Measurements from ENCODE around the gene AIPL1. TPM values are rescaled to one million over a fixed set of nuclear protein-coding genes. Genes with fewer than 3 reads are reported as not detected.
A peak's percentile ranks its signal among the peaks of the same experiment; 100 is the strongest.

Gene AIPL1
- total RNA-seq, 1 donor from 2014 or later, result not detected

GRCh38 chr17:6423931-6424330 lies 11.0 kb downstream of the AIPL1 start:
- DNase-seq (ENCODE audit: extremely low read depth, low read depth, low spot score), result no peak

- no peak for DNase-seq (ENCODE audit: extremely low read depth, low read depth, low spot score)
These were observed 12.2 kb downstream of the AIPL1 start for GRCh38 chr17:6422654-6423241.

- DNase-seq (ENCODE audit: extremely low read depth, low read depth, low spot score), result peak; percentile 16
These were observed 13.0 kb downstream of the AIPL1 start for GRCh38 chr17:6421700-6422604.

- DNase-seq (ENCODE audit: extremely low read depth, low read depth, low spot score), result no peak
These were observed 14.7 kb downstream of the AIPL1 start for GRCh38 chr17:6420173-6420641.

GRCh38 chr17:6415616-6416015 lies 19.3 kb downstream of the AIPL1 start:
- no peak for DNase-seq (ENCODE audit: extremely low read depth, low read depth, low spot score)

GRCh38 chr17:6413065-6413464 lies 21.9 kb downstream of the AIPL1 start:
- peak; percentile 31 for DNase-seq (ENCODE audit: extremely low read depth, low read depth, low spot score)

GRCh38 chr17:6408735-6409134 lies 26.2 kb downstream of the AIPL1 start:
- no peak for DNase-seq (ENCODE audit: extremely low read depth, low read depth, low spot score)

GRCh38 chr17:6408276-6408675 lies 26.6 kb downstream of the AIPL1 start:
- DNase-seq (ENCODE audit: extremely low read depth, low read depth, low spot score), result no peak

- no peak for DNase-seq (ENCODE audit: extremely low read depth, low read depth, low spot score)
These were observed 32.7 kb downstream of the AIPL1 start for GRCh38 chr17:6402258-6402657.

- no peak for DNase-seq (ENCODE audit: extremely low read depth, low read depth, low spot score)
These were observed 36.0 kb downstream of the AIPL1 start for GRCh38 chr17:6398955-6399354.

GRCh38 chr17:6394055-6394606 lies 40.8 kb downstream of the AIPL1 start:
- DNase-seq (ENCODE audit: extremely low read depth, low read depth, low spot score), result no peak

- DNase-seq (ENCODE audit: extremely low read depth, low read depth, low spot score), result no peak
These were observed 41.5 kb downstream of the AIPL1 start for GRCh38 chr17:6393351-6393952.

- DNase-seq (ENCODE audit: extremely low read depth, low read depth, low spot score), result no peak
These were observed 42.1 kb downstream of the AIPL1 start for GRCh38 chr17:6392609-6393350.

- no peak for DNase-seq (ENCODE audit: extremely low read depth, low read depth, low spot score)
These were observed 46.5 kb downstream of the AIPL1 start for GRCh38 chr17:6388416-6388815.

GRCh38 chr17:6387858-6388257 lies 47.1 kb downstream of the AIPL1 start:
- no peak for DNase-seq (ENCODE audit: extremely low read depth, low read depth, low spot score)

GRCh38 chr17:6387442-6387841 lies 47.5 kb downstream of the AIPL1 start:
- DNase-seq (ENCODE audit: extremely low read depth, low read depth, low spot score), result no peak

GRCh38 chr17:6386041-6386630 lies 48.8 kb downstream of the AIPL1 start:
- DNase-seq (ENCODE audit: extremely low read depth, low read depth, low spot score), result no peak

GRCh38 chr17:6384481-6384880 lies 50.4 kb downstream of the AIPL1 start:
- no peak for DNase-seq (ENCODE audit: extremely low read depth, low read depth, low spot score)

GRCh38 chr17:6381526-6382465 lies 53.1 kb downstream of the AIPL1 start:
- DNase-seq (ENCODE audit: extremely low read depth, low read depth, low spot score), result no peak

Data from glomerular endothelial cell (primary cell).